AG09309 (cell line): Measurements from ENCODE around the gene ATP10A.

Experiments used
- DNase-seq: peaks from one replicate; pipeline ENCODE4 v3.0.0-alpha.2; 2010; ENCODE audit warnings: low read depth
- H3K4me3 ChIP-seq: 2 replicates; pipeline ENCODE4 v1.5.1; 2011; ENCODE audit warnings: mild to moderate bottlenecking, low read depth, low read length, moderate library complexity; ENCODE audit not compliant: control insufficient read depth
- TF ChIP-seq, protein P1 (sequence below): IDR thresholded peaks from 2 replicates; pipeline ENCODE4 v1.5.1; 2011; ENCODE audit warnings: mild to moderate bottlenecking, low read depth, low read length, inconsistent platforms; ENCODE audit not compliant: insufficient read depth, control insufficient read depth; ENCODE audit errors: missing control alignments

ATP10A gene

DNA sequence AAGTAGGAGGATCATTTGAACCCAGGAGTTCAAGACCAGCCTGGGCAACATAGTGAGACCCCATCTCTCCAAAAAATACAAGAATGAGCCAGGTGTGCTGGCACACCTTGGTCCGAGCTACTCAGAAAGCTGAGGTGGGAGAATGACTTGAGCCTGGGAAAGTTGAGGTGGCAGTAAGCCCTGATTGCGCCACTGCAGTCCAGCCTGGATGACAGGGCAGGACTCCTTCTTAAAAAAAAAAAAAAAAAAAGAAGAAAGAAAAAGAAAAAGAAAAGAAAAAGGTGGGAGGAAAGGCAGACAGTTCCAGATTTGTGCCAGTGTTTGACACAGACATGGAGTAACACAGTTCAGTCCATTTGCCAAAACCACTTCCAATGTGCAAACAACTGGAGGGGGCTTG, 75.7 kb downstream of the ATP10A start:
- H3K4me3 ChIP-seq, result no peak overlapping the region
- TF ChIP-seq, protein P1, sequence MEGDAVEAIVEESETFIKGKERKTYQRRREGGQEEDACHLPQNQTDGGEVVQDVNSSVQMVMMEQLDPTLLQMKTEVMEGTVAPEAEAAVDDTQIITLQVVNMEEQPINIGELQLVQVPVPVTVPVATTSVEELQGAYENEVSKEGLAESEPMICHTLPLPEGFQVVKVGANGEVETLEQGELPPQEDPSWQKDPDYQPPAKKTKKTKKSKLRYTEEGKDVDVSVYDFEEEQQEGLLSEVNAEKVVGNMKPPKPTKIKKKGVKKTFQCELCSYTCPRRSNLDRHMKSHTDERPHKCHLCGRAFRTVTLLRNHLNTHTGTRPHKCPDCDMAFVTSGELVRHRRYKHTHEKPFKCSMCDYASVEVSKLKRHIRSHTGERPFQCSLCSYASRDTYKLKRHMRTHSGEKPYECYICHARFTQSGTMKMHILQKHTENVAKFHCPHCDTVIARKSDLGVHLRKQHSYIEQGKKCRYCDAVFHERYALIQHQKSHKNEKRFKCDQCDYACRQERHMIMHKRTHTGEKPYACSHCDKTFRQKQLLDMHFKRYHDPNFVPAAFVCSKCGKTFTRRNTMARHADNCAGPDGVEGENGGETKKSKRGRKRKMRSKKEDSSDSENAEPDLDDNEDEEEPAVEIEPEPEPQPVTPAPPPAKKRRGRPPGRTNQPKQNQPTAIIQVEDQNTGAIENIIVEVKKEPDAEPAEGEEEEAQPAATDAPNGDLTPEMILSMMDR, result no peak
- no peak for DNase-seq

- no peak overlapping the region for H3K4me3 ChIP-seq
- TF ChIP-seq, protein P1, result no peak
- no peak for DNase-seq
Measured at GRCh38 chr15:25786040-25786439, 77.1 kb downstream of the ATP10A start.

DNA sequence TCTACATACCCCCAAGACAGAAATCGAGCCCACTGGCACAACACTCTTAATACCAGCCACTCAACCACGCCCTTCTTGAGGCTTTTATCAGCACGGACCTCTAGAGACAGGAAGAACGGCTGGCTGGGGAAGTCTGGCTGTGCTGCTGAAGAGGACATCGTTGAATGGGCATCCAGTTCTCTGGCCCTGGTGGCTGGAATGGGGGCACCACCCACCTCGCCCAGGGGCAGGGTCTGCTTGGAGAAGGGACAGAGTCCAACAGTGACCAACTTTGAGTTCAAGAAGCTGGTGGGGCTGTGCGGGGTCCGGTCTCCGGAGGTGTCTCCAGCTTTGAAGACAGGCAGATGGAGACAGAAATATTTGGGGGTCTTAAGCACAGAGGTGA, 77.5 kb downstream of the ATP10A start:
- DNase-seq, result no peak
- no peak overlapping the region for H3K4me3 ChIP-seq
- TF ChIP-seq, protein P1, result peak; percentile 17

GRCh38 chr15:25784876-25785640, 78.1 kb downstream of the ATP10A start:
- TF ChIP-seq, protein P1, result no peak
- DNase-seq, result peak; percentile 71
- no peak overlapping the region for H3K4me3 ChIP-seq

- no peak overlapping the region for H3K4me3 ChIP-seq
- no peak for DNase-seq
- TF ChIP-seq, protein P1, result peak; percentile 55
Measured at GRCh38 chr15:25783607-25784540, 79.3 kb downstream of the ATP10A start.

DNA sequence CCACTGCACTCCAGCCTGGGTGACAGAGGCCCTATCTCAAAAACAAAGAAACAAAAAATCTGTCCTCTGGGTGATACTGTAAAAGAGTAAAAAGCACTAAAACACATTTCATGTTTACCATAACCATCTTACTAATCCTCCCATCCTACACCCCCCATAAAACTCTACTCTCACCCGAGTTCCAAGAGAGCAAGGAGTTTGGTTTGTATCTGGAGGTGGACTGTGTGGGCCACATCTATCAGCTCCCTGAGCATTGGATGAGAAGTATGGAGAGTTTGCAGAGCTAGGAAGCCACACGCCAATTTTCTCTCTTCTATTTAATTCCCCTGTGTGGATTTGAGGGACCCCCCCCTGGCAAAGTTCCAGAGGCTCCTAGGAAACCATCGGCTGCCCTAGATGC, 80.0 kb downstream of the ATP10A start:
- no peak for DNase-seq
- TF ChIP-seq, protein P1, result no peak
- H3K4me3 ChIP-seq, result no peak overlapping the region
